Activated effector memory CD4-positive, alpha-beta T cell treated with anti-CD3 and anti-CD28 coated beads, Interleukin-2, amount 50 U/mL, for 16 hours (primary cell): Measurements from ENCODE around the gene ELP5.
"Not testable (repeated sequence)": the region's sequence is repeated elsewhere in the genome, so short reads cannot be mapped to it uniquely, and the experiment has no call there.

Source experiments
- DNase-seq: peaks from one replicate; pipeline ENCODE4 v3.0.0-alpha.2; 2020

ELP5 gene

GRCh38 chr17:7237761-7238419 is 14.1 kb upstream of the ELP5 start:
- DNase-seq: peak; percentile 94

- peak; percentile 74 for DNase-seq
Measured at GRCh38 chr17:7238420-7239090, 13.5 kb upstream of the ELP5 start.

- peak; percentile 99 for DNase-seq
Measured at GRCh38 chr17:7239091-7240027, 12.7 kb upstream of the ELP5 start, which contains the start of gene PHF23. PHF23 (minus strand) TSS chr17:7239457; CDS start chr17:7239279, 178 bp downstream.

- no peak for DNase-seq
Measured at GRCh38 chr17:7240375-7240774, 11.6 kb upstream of the ELP5 start.

GRCh38 chr17:7241090-7241733 is 10.8 kb upstream of the ELP5 start:
- DNase-seq: no peak

GRCh38 chr17:7241783-7242716 is 10.0 kb upstream of the ELP5 start, which contains the start of gene GABARAP:
GABARAP (minus strand) TSS chr17:7242449; CDS start chr17:7242330, 119 bp downstream.
- DNase-seq: peak; percentile 97

GRCh38 chr17:7242717-7243452 is 9.1 kb upstream of the ELP5 start:
- peak; percentile 97 for DNase-seq

- DNase-seq: no peak
Measured at GRCh38 chr17:7243453-7243729, 8.6 kb upstream of the ELP5 start.

- not testable (repeated sequence) for DNase-seq
Measured at GRCh38 chr17:7243838-7244237, 8.2 kb upstream of the ELP5 start.

GRCh38 chr17:7246779-7247178 is 5.2 kb upstream of the ELP5 start:
- DNase-seq: no peak

- DNase-seq: no peak
Measured at GRCh38 chr17:7248796-7249195, 3.2 kb upstream of the ELP5 start.

GRCh38 chr17:7249214-7249613 is 2.8 kb upstream of the ELP5 start:
- DNase-seq: no peak

GRCh38 chr17:7249830-7250229 is 2.2 kb upstream of the ELP5 start:
- DNase-seq: no peak

- peak; percentile 71 for DNase-seq
Measured at GRCh38 chr17:7250695-7251627, 1.1 kb upstream of the ELP5 start.

GRCh38 chr17:7251661-7252175 is 297 bp upstream of the ELP5 start, which contains the start of gene CTDNEP1:
CTDNEP1 (minus strand) TSS chr17:7251734; CDS start chr17:7251296, 438 bp downstream.
- DNase-seq: peak; percentile 99

GRCh38 chr17:7253082-7253481 is 1.1 kb downstream of the ELP5 start:
- DNase-seq: no peak

GRCh38 chr17:7254511-7254910 is 2.5 kb downstream of the ELP5 start:
- no peak for DNase-seq

- no peak for DNase-seq
Measured at GRCh38 chr17:7256766-7257456, 4.9 kb downstream of the ELP5 start.
